Measurements from ENCODE around the gene IRF3.

DNA sequence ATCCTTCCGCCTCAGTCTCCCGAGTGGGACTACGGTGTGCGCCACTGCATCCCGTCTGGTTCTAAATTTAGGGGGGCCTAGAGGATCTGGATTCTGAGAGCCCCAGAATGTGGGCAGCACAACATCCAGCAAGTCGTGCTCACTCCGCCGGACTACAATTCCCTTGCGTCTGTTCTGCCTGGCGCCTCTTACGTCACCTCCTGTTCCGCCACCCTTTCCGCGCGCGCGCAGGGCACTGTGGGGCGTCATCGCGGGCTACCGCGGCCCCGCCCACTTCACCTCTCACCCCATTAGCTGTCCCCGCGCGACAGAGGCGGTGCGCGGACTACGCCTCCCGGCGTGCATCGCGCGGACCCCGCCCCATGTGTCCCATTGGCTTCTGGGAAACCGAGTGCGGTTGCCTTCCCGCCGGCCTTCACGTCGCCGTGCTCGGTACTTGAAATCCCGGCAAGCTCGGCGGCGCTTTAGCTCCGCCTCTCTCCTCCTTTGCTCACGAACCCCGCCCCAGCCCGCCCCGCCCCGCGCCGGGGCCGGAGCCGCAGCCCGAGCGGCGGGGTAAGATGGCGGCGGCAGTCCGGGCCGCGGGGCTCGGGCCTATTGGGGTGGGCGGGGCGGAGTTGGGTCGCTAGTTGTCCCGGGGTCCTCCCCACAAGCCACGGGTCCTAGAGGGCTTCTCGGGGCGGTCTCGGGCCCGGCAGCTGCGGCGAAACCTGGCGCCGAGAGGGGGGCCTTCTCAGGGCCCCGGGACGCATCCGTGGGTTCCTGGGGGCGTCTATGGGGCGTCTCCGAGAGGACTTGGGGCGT, 23.8 kb downstream of the IRF3 start, which contains the start of gene SCAF1:
- TF ChIP-seq, protein P1, sequence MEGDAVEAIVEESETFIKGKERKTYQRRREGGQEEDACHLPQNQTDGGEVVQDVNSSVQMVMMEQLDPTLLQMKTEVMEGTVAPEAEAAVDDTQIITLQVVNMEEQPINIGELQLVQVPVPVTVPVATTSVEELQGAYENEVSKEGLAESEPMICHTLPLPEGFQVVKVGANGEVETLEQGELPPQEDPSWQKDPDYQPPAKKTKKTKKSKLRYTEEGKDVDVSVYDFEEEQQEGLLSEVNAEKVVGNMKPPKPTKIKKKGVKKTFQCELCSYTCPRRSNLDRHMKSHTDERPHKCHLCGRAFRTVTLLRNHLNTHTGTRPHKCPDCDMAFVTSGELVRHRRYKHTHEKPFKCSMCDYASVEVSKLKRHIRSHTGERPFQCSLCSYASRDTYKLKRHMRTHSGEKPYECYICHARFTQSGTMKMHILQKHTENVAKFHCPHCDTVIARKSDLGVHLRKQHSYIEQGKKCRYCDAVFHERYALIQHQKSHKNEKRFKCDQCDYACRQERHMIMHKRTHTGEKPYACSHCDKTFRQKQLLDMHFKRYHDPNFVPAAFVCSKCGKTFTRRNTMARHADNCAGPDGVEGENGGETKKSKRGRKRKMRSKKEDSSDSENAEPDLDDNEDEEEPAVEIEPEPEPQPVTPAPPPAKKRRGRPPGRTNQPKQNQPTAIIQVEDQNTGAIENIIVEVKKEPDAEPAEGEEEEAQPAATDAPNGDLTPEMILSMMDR (IDR thresholded peaks at IDR 0.05): no peak
- TF ChIP-seq POLR2A (IDR thresholded peaks at IDR 0.05): peak in 1 of 2 donors; percentile 66
